ENCODE data around the gene POLH. TPM values are rescaled to one million over a fixed set of nuclear protein-coding genes. Genes with fewer than 3 reads are reported as not detected.
A peak's percentile ranks its signal among the peaks of the same experiment; 100 is the strongest.
"Not testable (repeated sequence)": the region's sequence is repeated elsewhere in the genome, so short reads cannot be mapped to it uniquely, and the experiment has no call there.

POLH gene
- total and polyA plus RNA-seq, 2 donors = 6.2 to 12.5 TPM

DNA sequence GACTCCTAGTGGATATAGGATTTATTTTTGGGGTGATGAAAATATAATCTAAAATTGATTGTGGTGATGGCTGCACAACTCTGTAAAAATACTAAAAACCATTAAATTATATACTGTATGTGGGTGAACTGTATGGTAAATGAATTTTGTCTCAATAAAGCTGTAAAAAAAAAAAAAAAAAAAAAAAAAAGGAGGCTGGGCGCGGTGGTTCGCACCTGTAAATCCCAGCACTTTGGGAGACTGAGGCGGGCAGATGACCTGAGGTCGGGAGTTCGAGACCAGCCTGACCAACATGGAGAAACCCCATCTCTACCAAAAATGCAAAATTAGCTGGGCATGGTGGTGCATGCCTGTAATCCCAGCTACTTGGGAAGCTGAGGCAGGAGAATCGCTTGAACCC is 18.4 kb upstream of the POLH start:
- DNase-seq (ENCODE audit: low read depth in 6 of 9, low spot score in 9 of 9); H3K27me3 ChIP-seq (ENCODE audit: control insufficient read depth in 2 of 2, insufficient read depth in 1 of 2, low read length in 1 of 2); H3K27ac ChIP-seq (ENCODE audit: low read depth in 1 of 2, low read length in 1 of 2); H3K4me3 ChIP-seq (ENCODE audit: low read length in 2 of 2); H3K4me1 ChIP-seq (ENCODE audit: control insufficient read depth in 2 of 2, insufficient read depth in 2 of 2, low read length in 2 of 2); H3K9me3 ChIP-seq (ENCODE audit: control insufficient read depth in 2 of 2, insufficient read depth in 1 of 2, low read length in 1 of 2): not testable (repeated sequence)
- H3K36me3 ChIP-seq (ENCODE audit: control insufficient read depth in 2 of 2, insufficient read depth in 2 of 2, low read length in 1 of 2) = peaks cover 7 to 83% of the 10 kb centered on the region in 2 donors
- 95% methylated on average over 7 of the region's 7 CpGs for WGBS

DNA sequence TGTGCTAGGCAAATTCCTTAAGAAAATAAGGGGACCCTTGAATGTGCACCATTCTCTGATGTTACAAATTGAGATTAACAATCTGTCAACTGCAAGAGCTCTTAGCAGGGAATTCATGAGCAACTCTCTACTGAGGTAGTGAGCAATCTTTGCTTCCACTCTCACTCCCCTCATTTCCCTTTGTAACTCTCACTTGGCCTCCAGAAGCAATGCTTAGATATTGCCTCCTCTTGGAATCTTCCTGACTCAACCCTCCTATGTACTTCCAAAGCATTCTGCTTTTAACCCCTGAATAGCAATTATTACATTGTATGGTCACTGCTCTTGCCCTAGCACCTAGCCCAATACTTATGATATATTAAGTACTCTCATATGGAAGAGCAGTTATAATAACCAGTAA is 16.7 kb upstream of the POLH start:
- DNase-seq (ENCODE audit: low read depth in 6 of 9, low spot score in 9 of 9) = no peak
- Histone ChIP-seq H3K4me3 (ENCODE audit: low read length in 2 of 2) (no peak overlapping the region), H3K27me3 (ENCODE audit: control insufficient read depth in 2 of 2, insufficient read depth in 1 of 2, low read length in 1 of 2) (no peaks in the 10 kb centered on the region), H3K9me3 (ENCODE audit: control insufficient read depth in 2 of 2, insufficient read depth in 1 of 2, low read length in 1 of 2) (no peaks in the 10 kb centered on the region), H3K4me1 (ENCODE audit: control insufficient read depth in 2 of 2, insufficient read depth in 2 of 2, low read length in 2 of 2) (no peaks in the 10 kb centered on the region), H3K36me3 (ENCODE audit: control insufficient read depth in 2 of 2, insufficient read depth in 2 of 2, low read length in 1 of 2) (peaks cover 12 to 85% of the 10 kb centered on the region in 2 donors), H3K27ac (ENCODE audit: low read depth in 1 of 2, low read length in 1 of 2) (no peak overlapping the region)

DNA sequence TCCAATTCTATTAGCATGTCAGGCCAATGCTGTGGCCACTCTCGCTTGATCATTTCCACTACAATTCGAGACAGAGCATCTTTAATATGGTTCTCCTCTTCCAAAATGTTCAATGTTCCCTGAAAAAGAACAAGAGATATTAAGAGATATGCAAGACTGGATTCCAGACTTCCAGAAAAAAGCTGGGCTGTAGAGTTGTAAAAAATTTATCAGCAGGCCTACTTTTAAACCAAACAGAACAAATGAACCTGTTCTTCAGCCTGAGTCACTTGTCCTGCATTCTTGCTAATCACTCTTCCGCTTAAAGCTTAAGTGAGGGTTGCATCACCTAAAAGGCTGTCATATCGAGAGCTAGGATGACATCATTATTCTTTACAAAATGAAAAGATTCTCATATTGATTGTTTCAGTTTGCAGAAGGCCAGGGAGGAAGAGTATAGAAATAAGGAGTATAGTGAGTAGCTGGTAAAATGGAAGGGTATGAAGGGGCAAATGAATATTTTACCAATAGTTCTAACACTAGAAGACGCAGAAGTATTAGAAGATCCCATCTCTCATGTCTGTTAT is 5.0 kb upstream of the POLH start:
- DNase-seq (ENCODE audit: low read depth in 6 of 9, low spot score in 9 of 9) = no peak
- Histone ChIP-seq H3K27me3 (ENCODE audit: control insufficient read depth in 2 of 2, insufficient read depth in 1 of 2, low read length in 1 of 2) (no peaks in the 10 kb centered on the region), H3K36me3 (ENCODE audit: control insufficient read depth in 2 of 2, insufficient read depth in 2 of 2, low read length in 1 of 2) (peaks cover 19 to 62% of the 10 kb centered on the region in 2 donors), H3K4me3 (ENCODE audit: low read length in 2 of 2) (no peak overlapping the region), H3K9me3 (ENCODE audit: control insufficient read depth in 2 of 2, insufficient read depth in 1 of 2, low read length in 1 of 2) (no peaks in the 10 kb centered on the region), H3K27ac (ENCODE audit: low read depth in 1 of 2, low read length in 1 of 2) (no peak overlapping the region), H3K4me1 (ENCODE audit: control insufficient read depth in 2 of 2, insufficient read depth in 2 of 2, low read length in 2 of 2) (peaks cover 3 to 8% of the 10 kb centered on the region in 2 donors)
- WGBS = 92% methylated on average over 5 of the region's 5 CpGs

GRCh38 chr6:43572015-43572414 is 4.0 kb upstream of the POLH start:
- WGBS = 98% methylated on average over 4 of the region's 4 CpGs
- Histone ChIP-seq H3K36me3 (ENCODE audit: control insufficient read depth in 2 of 2, insufficient read depth in 2 of 2, low read length in 1 of 2) (peaks cover 19 to 54% of the 10 kb centered on the region in 2 donors), H3K4me1 (ENCODE audit: control insufficient read depth in 2 of 2, insufficient read depth in 2 of 2, low read length in 2 of 2) (peaks cover 8 to 12% of the 10 kb centered on the region in 2 donors)

DNA sequence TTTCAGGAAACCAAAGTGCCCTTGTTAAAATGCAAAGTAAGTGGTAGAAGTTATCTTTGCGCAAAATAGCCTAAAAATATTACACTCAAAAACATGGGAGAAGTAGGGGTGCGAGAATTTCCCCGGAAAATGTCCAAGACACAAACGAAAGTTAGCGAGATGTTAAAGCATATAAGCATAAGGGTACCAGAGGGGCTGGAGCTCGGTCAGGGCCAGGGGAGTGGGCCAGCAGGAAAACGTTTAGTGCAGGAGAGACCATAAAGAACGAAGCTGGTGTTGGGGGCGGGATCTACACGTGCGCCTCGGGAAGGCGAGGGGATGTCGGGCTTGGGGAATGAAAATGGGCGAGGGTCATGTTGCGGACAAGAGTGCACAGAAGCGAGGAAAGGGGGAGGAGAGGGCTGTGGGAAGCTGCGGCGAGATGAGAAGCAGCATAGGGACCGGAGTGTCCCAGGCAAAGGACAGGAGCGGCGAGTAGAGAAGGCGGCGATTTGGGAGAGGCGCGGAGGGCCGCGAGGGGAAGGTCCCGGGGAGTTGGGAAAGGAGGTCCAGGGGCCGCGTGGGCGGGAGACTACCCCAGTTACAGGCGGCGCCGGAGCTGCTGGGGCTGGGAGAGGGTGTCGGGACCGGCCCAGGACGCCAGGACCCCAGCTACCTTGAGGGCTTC is 747 bp upstream of the POLH start:
- Histone ChIP-seq H3K4me3 (ENCODE audit: low read length in 2 of 2) (peak overlapping the region; percentile 73 to 83), H3K27me3 (ENCODE audit: control insufficient read depth in 2 of 2, insufficient read depth in 1 of 2, low read length in 1 of 2) (no peaks in the 10 kb centered on the region), H3K4me1 (ENCODE audit: control insufficient read depth in 2 of 2, insufficient read depth in 2 of 2, low read length in 2 of 2) (peaks cover 15 to 16% of the 10 kb centered on the region in 2 donors), H3K9me3 (ENCODE audit: control insufficient read depth in 2 of 2, insufficient read depth in 1 of 2, low read length in 1 of 2) (no peaks in the 10 kb centered on the region), H3K36me3 (ENCODE audit: control insufficient read depth in 2 of 2, insufficient read depth in 2 of 2, low read length in 1 of 2) (peaks cover 3 to 33% of the 10 kb centered on the region in 2 donors), H3K27ac (ENCODE audit: low read depth in 1 of 2, low read length in 1 of 2) (peak overlapping the region in 1 of 2 donors; percentile 57)
- under 1% methylated on average over 38 of the region's 38 CpGs for WGBS
- peak in 3 of 9 donors; percentile 7 to 19 (median 11) for DNase-seq (ENCODE audit: low read depth in 6 of 9, low spot score in 9 of 9)

More at GRCh38 chr6:43572015-43572414, 4.0 kb upstream of the POLH start:
- no peaks in the 10 kb centered on the region for H3K9me3 ChIP-seq (ENCODE audit: control insufficient read depth in 2 of 2, insufficient read depth in 1 of 2, low read length in 1 of 2)
- H3K27ac ChIP-seq (ENCODE audit: low read depth in 1 of 2, low read length in 1 of 2) = no peak overlapping the region
- no peak overlapping the region for H3K4me3 ChIP-seq (ENCODE audit: low read length in 2 of 2)
- no peak for DNase-seq (ENCODE audit: low read depth in 6 of 9, low spot score in 9 of 9)
- H3K27me3 ChIP-seq (ENCODE audit: control insufficient read depth in 2 of 2, insufficient read depth in 1 of 2, low read length in 1 of 2) = no peaks in the 10 kb centered on the region

GRCh38 chr6:43578748-43579147 is 2.8 kb downstream of the POLH start:
- no peak overlapping the region for H3K4me3 ChIP-seq (ENCODE audit: low read length in 2 of 2)
- no peaks in the 10 kb centered on the region for H3K27me3 ChIP-seq (ENCODE audit: control insufficient read depth in 2 of 2, insufficient read depth in 1 of 2, low read length in 1 of 2)
- 98% methylated on average over 3 of the region's 3 CpGs for WGBS
- H3K9me3 ChIP-seq (ENCODE audit: control insufficient read depth in 2 of 2, insufficient read depth in 1 of 2, low read length in 1 of 2) = no peaks in the 10 kb centered on the region
- H3K27ac ChIP-seq (ENCODE audit: low read depth in 1 of 2, low read length in 1 of 2) = no peak overlapping the region
- peaks cover 15 to 16% of the 10 kb centered on the region in 2 donors for H3K4me1 ChIP-seq (ENCODE audit: control insufficient read depth in 2 of 2, insufficient read depth in 2 of 2, low read length in 2 of 2)
- DNase-seq (ENCODE audit: low read depth in 6 of 9, low spot score in 9 of 9) = no peak
- peaks cover 10 to 23% of the 10 kb centered on the region in 2 donors for H3K36me3 ChIP-seq (ENCODE audit: control insufficient read depth in 2 of 2, insufficient read depth in 2 of 2, low read length in 1 of 2)

GRCh38 chr6:43579171-43579570 is 3.2 kb downstream of the POLH start:
- H3K36me3 ChIP-seq (ENCODE audit: control insufficient read depth in 2 of 2, insufficient read depth in 2 of 2, low read length in 1 of 2) = peaks cover 13 to 27% of the 10 kb centered on the region in 2 donors
- DNase-seq (ENCODE audit: low read depth in 6 of 9, low spot score in 9 of 9) = no peak
- no peak overlapping the region for H3K27ac ChIP-seq (ENCODE audit: low read depth in 1 of 2, low read length in 1 of 2)
- H3K9me3 ChIP-seq (ENCODE audit: control insufficient read depth in 2 of 2, insufficient read depth in 1 of 2, low read length in 1 of 2) = no peaks in the 10 kb centered on the region
- no peak overlapping the region for H3K4me3 ChIP-seq (ENCODE audit: low read length in 2 of 2)
- peaks cover 15 to 16% of the 10 kb centered on the region in 2 donors for H3K4me1 ChIP-seq (ENCODE audit: control insufficient read depth in 2 of 2, insufficient read depth in 2 of 2, low read length in 2 of 2)
- no peaks in the 10 kb centered on the region for H3K27me3 ChIP-seq (ENCODE audit: control insufficient read depth in 2 of 2, insufficient read depth in 1 of 2, low read length in 1 of 2)
- WGBS = 98% methylated on average over 2 of the region's 2 CpGs

DNA sequence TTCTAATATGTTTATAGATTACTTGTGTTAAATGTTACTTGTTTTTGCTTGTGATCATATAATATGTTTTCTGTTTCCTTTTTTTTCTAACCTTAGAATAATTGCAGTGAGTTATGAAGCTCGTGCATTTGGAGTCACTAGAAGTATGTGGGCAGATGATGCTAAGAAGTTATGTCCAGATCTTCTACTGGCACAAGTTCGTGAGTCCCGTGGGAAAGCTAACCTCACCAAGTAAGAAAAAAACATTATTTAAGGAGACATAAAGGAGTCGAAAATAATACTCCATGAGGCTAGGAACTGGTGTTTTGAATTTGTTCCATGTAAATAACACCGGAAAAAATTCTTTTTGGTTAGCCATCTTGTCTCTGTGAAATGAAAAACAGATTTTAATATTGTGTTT is 6.9 kb downstream of the POLH start:
- Histone ChIP-seq H3K36me3 (ENCODE audit: control insufficient read depth in 2 of 2, insufficient read depth in 2 of 2, low read length in 1 of 2) (peaks cover 34 to 62% of the 10 kb centered on the region in 2 donors), H3K27ac (ENCODE audit: low read depth in 1 of 2, low read length in 1 of 2) (no peak overlapping the region), H3K4me1 (ENCODE audit: control insufficient read depth in 2 of 2, insufficient read depth in 2 of 2, low read length in 2 of 2) (peaks cover 0 to 4% of the 10 kb centered on the region in 2 donors), H3K27me3 (ENCODE audit: control insufficient read depth in 2 of 2, insufficient read depth in 1 of 2, low read length in 1 of 2) (no peaks in the 10 kb centered on the region), H3K9me3 (ENCODE audit: control insufficient read depth in 2 of 2, insufficient read depth in 1 of 2, low read length in 1 of 2) (no peaks in the 10 kb centered on the region), H3K4me3 (ENCODE audit: low read length in 2 of 2) (no peak overlapping the region)
- WGBS = 98% methylated on average over 5 of the region's 5 CpGs
- no peak for DNase-seq (ENCODE audit: low read depth in 6 of 9, low spot score in 9 of 9)

DNA sequence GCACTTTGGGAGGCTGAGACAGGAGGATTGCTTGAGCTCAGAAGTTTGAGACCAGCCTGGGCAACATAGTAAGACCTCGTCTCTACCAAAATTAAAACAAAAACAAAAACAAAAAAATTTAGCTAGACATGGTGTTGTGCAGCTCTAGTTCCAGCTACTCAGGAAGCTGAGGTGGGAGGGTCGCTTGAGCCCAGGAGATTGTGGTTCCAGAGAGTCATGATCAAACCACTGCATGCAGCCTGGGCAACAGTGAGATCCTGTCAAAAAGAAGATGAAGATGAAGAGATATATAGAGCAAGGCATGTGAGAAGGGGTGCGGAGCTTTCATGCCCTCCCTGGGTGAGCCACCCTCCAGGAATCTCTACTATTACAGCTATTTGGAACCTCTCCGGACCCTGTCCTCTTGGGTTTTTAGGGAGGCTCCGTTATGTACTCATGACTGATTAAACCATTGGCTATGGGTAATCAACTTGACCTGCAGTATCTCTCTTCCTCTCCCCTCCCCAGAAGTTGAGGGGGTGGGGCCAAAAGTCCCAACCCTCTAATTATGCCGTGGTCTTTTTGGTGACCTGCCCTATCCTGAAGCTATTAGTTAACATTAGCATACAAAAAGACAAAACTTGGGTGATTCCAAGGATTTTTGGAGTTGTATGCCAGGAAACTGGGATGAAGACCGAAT is 9.0 kb downstream of the POLH start:
- Histone ChIP-seq H3K4me3 (ENCODE audit: low read length in 2 of 2) (no peak overlapping the region), H3K36me3 (ENCODE audit: control insufficient read depth in 2 of 2, insufficient read depth in 2 of 2, low read length in 1 of 2) (peaks cover 39 to 70% of the 10 kb centered on the region in 2 donors), H3K9me3 (ENCODE audit: control insufficient read depth in 2 of 2, insufficient read depth in 1 of 2, low read length in 1 of 2) (no peaks in the 10 kb centered on the region), H3K27ac (ENCODE audit: low read depth in 1 of 2, low read length in 1 of 2) (no peak overlapping the region), H3K27me3 (ENCODE audit: control insufficient read depth in 2 of 2, insufficient read depth in 1 of 2, low read length in 1 of 2) (no peaks in the 10 kb centered on the region), H3K4me1 (ENCODE audit: control insufficient read depth in 2 of 2, insufficient read depth in 2 of 2, low read length in 2 of 2) (no peaks in the 10 kb centered on the region)
- no peak for DNase-seq (ENCODE audit: low read depth in 6 of 9, low spot score in 9 of 9)
- 81% methylated on average over 7 of the region's 7 CpGs for WGBS

Data from thymus (tissue), 11 donors.